ENCODE data around the gene BIRC7.
"Not testable (repeated sequence)": the region's sequence is repeated elsewhere in the genome, so short reads cannot be mapped to it uniquely, and the experiment has no call there.

The BIRC7 gene

DNA sequence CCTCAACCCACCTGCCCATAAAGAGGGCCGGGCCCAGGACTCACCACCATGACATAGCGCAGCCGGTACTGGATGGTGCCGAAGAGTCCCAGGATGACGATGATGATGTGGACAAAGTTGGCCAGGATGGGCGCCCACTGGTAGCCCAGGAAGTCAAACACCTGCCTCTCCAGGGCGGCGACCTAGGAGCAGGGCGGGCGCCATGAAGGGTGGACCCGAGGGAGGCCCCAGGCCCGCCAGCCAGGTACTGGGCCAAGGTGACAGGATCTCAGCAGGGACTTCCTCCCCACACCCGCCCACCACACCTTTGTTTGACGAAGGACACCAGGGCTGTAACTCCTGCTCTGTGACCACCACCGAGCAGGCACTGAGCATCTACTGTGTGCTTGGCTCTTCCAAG, 14.2 kb downstream of the BIRC7 start:
- DNase-seq: no peak

DNA sequence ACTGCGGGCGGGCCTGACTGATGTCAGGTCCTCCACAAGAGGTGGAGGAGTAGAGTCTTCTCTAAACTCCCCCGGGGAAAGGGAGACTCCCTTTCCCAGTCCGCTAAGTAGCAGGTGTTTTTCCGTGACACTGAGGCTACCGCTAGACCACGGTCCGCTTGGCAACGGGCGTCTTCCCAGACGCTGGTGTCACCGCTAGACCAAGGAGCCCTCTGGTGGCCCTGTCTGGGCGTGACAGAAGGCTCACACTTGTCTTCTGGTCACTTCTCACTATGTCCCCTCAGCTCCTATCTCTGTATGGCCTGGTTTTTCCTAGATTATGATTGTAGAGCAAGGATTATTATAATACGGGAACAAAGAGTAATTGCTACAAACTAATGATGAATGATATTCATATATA, 15.6 kb downstream of the BIRC7 start:
- not testable (repeated sequence) for DNase-seq

DNA sequence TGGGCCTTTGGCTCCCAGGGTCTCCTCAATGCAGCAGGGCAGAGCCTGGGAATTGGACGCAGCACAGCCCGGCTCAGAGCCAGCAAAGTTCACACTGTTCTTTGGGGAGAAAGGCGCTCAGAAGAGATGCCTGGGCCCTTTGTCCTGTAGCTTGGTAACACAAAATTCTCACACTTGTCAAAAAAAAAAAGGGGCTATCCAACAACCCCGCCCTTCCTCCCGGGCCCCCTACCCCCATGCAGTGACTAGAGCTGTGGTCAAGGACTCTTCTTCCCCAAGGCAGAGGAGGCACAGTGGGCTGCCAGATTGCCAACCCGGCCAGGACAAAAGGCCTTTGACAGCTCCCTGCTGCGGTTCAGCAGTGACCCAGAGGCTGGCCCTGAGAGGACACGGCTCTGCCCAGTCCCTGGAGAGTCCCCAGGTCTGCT, 16.6 kb downstream of the BIRC7 start:
- no peak for DNase-seq

DNA sequence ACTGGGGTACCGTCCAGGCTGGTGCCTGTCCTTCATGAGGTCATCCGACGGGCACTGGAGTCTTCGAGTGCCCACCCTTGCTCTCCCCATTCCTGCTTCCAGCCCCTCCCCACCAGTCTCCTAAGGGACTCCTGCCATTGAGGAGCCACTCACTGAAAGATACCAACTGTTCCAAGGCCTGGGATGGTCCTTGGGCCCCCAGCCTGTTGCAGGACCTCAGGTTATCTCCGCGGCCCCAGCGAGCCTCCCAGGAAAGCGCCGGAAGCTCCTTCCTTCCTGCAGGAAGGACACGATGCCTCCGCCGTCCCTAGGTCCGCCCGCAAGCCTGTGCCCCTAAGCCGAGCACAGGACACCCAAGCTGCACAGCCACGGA, 17.3 kb downstream of the BIRC7 start:
- DNase-seq: no peak

DNA sequence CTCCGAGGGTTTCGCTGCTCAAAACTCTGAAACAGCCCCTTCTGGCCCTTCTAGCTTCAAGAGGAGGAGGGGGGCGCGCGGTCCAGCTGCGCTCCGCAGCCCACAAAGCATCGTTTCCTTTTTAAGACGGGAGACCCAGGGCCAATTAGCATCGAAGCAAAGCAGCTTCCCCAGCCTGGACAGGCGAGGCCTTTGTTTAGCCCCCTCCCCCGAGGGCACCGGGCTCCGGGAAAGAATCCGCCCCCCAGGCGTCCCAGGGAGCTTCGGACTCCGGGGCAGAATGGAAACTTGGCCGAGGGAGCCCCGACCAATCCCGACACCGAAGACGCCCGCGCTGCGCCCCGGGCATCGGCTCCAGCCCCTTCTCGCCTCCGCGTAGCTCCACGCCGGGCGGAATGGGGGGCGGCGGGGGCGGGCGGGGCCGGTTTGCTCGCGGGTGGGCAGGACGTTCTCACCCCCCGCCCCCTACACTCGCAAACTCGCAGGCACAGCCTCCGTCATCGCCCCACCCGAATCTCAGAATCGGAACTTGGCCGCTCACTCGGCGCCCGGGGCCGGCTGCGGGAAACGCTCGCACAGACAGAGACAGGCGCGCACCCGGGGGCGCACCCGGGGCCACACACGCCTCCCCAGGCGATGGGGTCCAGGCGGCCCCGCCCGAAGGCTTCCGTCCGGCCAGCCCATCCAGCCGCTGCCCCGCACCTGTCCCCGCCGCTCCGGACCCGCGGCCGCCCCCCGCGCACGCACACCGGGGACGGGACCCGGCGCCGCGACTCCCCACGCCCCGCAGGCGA, 17.9 kb downstream of the BIRC7 start:
- DNase-seq: no peak

DNA sequence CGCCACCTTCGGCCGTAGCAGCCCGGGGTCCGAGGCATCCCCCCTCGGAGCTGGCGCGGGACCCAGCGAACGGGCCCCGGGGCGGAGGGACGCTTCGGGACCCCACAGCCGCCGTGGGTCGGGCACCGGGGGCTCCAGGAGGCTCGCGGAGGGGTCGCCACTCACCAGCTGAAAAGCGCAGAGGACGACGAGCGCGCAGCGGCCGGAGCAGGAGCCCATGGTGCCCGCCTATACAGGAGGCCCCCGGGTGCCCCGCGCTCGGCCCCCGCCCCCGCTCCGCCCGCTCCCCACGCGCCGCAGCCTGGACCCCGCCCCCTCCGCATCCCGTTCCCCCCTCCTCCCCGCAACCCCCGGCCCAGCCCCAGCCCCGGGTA, 18.5 kb downstream of the BIRC7 start, which contains the start of gene NKAIN4:
Gene NKAIN4 (minus strand): TSS at position 232 of the 374 bp plus-strand sequence. CDS start 13 bp downstream, at position 219.
- no peak for DNase-seq

DNA sequence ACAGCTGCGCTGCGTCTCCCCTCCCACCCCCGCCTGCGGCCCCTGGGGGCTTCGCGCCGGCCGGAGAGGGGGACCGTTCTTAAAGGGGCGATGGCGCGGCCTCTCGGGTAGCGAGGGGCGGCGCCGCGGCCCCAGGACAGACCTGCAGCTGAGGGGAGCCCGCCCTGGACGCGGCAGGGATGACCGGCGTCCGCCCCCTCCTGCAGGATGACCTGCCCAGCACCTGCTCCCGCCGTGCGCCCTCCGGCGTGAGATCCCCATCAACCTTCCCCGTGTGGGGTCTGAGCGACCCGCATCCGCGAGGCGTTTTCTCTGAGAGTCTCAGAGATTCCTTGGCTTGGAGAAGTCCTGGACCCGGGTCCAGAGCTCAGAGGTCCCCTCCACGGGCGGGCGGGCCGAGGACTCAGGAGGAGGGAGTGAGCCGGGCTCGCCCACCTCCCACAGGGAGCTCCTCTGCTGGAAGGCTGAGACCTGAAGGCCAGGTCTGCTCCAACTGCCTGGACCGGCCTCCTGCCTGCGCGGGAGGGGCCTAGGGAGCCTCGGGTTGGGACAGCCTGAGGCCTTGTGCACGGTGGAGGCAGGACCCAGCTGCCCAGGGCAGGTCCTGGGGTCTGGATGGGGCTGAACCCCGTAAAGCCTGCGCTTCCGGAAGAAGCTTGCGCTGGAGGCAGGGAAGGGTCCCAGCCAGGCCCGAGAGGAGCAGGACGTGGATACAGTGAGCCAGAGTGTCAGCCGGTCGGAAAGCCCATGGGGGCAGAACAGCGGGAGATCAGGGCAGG, 19.1 kb downstream of the BIRC7 start:
- no peak for DNase-seq

DNA sequence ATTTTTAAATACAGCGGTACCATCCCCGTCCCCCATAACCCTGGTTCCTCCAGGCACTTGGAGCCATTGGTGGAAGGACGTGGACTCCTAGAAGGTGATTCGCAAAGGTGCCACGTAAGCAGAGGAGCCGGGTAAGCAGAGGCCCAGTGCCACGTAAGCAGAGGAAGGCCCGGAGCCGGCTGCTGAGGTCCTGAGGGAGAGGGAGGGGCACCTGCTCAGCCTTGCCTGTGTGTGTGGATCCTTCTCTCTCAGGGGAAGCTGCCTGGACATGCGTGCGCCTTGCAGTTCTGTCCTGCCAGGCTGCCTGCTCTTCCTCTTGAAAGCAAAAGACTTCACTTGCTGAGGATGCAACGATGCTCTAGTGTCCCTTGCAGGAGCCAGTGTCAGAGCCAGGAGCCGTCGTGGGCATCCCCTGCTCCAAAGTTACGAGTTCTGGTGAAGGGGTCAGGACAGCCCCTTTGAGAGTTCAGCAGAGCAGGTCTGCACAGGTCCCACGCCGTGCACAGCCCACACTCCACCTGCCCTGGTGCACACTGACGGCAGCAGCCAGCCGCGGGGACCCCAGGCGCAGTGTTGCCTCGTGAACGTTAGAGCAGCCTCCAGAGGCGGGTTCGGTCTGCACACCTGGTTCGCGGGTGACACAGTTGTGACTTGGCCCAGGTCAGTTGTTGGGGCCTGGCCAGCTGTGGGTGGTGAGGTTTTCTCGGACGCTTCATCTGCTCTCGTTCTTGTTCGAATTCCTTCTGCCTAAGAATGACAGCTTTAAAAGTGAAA, 20.4 kb downstream of the BIRC7 start:
- no peak for DNase-seq

DNA sequence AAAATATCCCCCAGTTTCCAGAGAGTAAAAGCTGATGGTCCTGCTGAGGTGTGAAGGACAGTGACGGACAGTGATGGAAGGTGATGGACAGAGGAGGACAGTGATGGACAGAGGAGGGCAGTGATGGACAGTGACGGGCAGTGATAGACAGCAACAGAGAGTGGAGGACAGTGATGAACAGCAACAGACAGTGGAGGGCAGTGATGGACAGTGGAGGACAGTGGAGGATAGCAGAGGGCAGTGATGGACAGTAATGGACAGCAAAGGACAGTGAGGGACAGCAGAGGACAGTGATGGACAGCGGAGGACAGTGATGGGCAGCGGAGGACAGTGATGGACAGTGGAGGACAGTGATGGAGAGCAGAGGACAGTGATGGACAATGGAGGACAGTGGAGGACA, 21.2 kb downstream of the BIRC7 start:
- no peak for DNase-seq

DNA sequence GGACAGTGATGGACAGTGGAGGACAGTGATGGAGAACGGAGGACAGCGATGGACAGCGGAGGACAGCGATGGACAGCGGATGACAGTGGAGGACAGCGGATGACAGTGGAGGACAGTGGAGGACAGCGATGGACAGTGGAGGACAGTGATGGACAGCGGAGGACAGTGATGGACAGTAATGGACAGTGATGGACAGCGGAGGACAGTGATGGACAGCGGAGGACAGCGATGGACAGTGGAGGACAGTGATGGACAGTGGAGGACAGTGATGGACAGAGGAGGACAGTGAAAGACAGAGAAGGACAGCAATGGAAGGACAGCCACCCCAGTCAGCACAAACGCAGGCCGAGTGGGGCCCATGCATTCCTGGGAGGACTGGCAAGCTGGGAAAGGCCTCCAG, 21.9 kb downstream of the BIRC7 start:
- DNase-seq: no peak

DNA sequence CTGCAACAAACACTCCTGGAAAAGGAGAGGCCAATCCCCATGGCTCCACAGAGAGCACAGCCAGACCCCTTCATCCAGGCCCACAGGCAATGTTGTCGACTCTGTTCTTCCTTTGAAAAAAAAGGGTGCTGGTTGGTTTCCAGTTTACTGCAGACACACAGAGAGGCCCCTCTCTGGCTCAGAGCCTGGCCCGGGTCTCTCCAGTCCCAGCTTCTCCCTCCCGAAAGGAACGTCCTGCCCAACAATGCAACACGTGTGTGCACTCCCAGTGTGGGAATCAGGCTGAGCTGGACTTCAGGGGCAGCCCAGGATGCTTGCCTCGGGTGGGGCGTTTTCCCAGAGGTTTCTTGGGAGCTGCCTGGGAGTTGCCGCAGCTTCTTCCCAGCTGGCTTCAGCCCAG, 23.1 kb downstream of the BIRC7 start:
- DNase-seq: no peak

DNA sequence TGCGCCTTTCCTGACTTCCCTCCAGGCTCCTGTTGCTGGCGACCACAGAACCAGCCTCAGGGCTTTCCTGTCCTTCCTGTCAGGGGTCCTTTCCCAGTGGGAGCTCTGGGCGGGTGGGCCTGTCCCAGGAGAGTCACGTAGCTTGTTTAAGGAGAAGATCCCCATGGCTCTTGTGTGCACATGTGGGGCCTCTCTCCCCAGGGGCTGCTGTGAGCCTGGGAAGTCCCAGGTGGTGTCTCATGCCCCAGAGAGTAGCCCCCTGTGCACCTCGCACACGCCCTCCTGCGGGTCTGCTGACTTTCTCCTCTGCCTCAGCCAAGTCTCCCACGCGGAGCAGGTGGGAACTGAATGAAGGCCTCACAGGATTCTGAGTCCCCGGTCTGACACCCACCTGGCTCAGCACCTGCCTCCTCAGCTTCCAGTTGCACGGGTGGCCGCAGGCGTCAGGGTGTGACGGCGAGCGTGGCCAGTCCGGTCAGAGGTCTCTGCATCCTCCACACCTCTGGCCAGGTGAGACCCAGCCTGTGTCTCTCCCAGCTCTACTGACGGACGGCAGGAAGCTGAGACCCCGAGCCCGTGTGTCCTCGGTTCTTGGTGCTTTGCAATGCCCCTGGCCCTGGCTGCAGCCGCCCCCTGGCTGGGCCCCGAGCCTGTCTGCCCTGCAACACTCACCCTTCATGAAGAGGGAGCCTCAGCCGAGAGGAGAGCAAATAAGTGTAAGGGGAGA, 24.2 kb downstream of the BIRC7 start:
- no peak for DNase-seq

DNA sequence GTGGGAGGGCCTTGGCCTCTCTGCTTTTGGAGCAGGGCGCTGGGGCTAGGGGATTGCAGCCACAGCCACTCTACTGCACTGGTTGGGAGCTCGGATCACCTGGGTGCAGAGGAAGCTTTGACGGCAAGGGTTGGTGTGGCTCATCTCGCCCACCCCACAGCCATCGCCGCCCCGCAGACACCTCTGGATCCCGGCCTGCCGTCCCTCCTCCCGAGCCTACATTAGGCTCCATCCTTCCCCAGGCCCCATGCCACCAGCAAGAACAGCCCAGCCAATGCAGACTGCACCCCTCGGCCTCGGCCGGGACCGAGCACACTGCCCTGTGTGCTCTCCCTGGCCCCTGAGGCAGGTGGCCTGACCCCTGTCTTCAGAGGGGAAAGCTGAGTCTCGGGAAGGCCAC, 24.8 kb downstream of the BIRC7 start:
- DNase-seq: no peak

DNA sequence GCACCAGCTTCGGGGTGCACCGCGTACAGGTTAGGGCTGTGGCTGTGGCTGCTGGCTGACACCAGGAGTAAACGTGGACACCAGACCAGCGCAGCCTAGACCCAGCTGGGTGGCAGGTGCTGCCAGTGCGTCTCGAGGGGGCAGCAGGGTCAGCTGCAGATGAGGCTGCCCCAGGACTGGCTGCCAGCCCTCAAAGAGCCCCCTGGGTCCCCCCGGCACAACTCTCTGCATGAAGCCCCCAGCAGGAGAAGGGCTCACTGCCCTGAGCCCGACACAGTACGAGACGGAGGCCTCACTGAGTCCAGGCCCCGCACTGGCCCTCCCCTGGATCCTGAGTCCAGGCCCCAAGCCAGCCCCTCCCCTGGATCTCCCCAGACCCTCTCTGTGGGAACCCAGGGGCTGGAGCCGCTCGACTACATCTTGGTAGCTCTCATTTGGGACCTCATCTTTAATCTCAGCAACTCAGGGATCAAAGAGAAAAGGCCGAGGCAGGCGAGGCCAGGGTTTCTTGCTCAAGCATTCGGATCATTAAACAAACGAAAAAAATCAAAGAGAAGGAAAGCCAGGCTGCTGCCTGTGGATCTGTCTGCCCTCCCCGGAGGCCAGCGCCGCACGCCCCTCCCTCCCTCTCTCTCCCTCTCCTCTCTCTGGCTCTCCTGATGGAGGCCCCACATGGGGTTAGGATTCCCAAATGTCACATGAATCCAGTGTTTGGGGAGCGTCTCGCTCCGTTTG, 25.5 kb downstream of the BIRC7 start:
- no peak for DNase-seq

DNA sequence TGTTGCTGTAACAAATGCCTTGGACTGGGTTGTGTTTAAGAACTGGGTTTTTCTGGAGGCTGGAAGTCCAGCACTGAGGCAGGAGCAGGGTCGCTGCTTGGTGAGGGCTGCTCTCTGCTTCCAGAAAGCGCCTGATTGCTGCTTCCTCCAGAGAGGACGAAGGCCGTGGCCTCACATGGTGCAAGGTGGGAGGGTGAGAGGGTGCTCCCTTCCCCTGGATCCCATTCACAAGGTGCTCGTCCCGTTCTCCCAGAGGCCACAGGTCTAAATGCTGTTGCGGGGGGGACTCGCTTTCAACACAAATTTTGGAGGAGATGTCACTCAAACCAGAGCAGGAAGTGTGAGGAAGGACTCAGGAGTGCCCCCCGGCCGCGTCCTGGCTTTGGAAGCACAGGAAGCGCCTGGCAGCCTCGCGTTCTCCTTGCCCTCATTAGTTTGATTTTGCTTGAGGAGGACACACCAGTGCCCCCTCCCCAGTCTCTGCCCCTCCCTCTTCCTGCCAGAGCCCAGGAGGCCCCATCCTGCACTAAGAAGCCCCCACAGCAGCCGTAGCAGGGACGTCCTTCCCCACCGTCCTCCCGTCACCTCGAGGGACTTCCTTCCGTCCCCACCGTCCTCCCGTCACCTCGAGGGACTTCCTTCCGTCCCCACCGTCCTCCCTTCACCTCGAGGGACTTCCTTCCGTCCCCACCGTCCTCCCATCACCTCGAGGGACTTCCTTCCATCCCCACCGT, 26.3 kb downstream of the BIRC7 start:
- no peak for DNase-seq

DNA sequence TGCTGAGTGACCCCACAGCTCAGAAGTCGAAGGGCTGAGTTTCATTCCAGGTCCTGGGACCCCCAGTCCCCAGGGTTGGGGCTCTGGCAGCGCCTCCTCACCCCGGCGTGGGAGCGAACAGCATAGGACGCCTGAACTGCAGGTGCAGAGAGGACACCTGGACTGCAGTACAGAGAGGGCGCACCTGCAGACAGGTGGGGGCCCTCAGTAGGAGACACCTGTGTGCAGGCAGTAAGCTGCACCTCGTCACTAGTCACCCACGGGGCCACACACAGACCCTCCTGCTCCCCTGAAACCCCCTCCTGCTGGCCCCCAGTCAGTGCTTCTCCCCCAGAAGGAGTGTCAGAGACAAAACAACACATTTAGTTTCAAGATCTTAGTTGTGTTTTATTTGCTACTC, 27.1 kb downstream of the BIRC7 start:
- no peak for DNase-seq

DNA sequence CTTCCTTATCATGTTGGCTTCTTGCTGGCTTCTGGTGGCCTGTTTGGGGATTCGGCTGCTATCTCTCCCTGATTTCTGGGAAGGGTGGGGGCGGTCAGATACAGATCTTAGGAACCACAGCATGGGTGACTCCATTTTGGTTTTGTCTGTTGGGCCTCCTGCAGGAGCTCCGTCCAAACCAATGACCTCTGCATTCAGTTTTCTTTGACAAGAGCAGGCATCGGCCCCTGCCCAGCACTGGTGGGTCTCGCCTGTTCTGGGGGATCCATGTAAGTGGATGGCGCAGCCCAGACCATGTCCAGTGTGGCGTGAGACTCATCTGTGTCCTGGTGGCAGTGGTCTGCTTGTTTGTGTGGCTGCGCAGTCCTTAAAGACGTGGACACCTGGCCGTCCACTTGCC, 28.3 kb downstream of the BIRC7 start:
- no peak for DNase-seq

DNA sequence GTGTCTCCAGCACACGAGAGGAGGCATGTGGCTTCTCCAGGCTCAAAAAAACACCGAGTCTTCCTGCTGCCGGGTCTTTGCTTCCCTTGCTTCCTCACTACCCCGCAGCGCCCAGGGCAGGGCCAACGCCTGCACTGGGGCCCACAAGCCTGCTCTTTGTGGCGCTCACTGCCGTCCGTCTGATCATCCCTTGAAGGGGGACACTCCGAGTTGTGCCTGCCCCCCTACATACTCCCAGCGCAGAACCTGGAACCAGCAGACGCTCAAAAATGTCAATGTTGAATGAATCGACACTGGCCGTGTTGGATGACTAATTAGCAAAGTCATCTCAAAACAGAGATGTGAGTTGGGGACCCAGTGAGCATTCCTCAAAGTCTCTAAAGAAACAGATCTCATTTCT, 28.8 kb downstream of the BIRC7 start:
- no peak for DNase-seq

DNA sequence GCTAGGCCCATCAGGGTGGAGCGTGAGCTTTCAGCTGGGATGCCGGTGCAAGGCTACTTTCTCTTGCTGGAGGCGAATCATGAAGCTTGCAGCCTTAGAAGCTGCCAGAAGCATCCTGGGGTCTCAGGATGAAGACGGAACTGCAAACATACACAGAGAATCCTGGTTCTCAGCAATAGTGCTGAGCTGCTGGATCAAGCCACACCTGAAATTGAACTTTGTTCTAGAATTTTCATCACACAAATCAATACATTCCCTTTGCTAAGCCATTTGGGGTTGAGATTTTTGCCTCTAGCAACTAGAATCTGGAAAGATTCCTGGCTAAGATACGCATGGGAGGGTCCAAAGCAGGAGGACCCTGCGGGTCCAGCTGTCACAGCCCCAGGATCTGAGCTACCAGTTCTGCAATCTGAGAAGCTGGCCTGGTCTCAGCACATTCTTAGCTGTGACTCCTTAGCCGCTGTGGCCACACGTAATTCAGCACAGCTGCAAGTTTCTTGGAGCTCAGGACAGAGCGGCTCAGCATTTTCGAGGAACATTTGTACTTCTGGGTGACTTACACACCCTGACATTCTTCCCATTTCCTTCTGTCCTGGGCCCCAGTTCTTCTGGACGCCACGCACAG, 30.3 kb downstream of the BIRC7 start:
- no peak for DNase-seq

DNA sequence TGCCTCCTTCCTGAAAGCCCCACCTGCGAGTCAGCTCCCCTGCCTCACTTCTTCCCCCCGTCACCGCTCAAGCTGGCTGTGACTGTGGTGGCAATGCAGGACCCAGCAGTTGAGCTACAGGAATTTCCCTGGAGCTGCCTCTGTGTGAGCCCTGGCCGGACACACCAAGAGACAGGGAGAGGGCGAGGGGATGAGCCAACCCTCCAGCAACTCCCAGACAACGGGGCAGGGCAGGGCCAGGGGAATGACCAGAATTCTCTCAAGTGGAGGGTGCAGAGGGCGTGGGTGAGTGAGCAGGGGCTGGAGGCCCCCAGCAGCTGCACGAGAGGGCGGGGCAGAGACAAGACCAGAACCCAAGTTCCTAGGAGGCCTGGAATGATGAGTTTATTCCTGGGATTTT, 32.0 kb downstream of the BIRC7 start:
- no peak for DNase-seq

DNA sequence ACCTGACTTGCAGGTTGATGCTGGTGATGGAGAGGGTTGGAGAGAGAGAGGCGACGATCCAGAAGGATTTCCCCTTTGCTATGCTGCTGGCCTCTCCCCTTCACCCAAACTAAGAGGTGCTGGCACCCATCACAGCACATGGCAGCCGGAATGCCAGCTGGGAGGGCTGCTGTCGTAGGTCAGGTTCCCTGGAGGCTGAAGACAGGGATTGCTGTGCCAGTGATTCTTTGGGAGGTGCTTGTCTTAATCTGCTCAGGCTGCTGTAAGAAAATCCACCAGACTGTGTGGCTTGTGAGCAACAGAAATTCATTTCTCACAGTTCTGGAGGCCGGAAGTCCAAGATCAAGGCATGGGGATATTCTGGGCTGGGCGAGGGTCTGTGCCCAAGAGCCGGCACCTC, 32.6 kb downstream of the BIRC7 start:
- DNase-seq: no peak
